Body of pancreas (tissue), 4 donors: ENCODE data around the gene PPP4R4.

Source experiments
- POLR2A ChIP-seq, 3 donors: fragments of 450-650 bp; IDR thresholded peaks; one replicate each; pipeline ENCODE4 v1.6.1; 2016; ENCODE audit warnings: antibody characterized with exemption in 3 of 3, mild to moderate bottlenecking in 2 of 3
- TF ChIP-seq, protein P1 (sequence below), 7 experiments: fragments of 450-650 bp in 4 of 7; fragments of 200-600 bp in 3 of 7; sonication (generic) in 3 of 7; IDR thresholded peaks; one replicate each; pipeline ENCODE4 v1.5.1; 2016 to 2019; ENCODE audit warnings: antibody characterized with exemption in 7 of 7

DNA sequence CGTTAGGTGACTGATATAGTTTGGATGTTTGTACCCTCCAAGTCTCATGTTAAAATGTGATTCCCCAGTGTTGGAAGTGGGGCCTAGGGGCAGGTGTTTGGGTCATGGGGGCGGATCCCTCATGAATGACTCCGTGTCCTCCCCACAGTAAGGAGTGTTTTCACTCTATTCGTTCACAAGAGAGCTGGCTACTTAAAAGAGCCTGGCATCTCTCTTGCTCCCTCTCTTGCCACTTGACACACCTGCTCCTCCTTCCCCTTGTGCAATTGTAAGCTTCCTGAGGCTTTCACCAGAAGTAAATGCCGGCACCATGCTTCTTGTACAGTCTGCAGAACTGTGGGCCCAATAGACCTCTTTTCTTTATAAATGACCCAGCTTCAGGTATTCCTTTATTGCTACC lies 47.3 kb upstream of the PPP4R4 start:
- TF ChIP-seq, protein P1, sequence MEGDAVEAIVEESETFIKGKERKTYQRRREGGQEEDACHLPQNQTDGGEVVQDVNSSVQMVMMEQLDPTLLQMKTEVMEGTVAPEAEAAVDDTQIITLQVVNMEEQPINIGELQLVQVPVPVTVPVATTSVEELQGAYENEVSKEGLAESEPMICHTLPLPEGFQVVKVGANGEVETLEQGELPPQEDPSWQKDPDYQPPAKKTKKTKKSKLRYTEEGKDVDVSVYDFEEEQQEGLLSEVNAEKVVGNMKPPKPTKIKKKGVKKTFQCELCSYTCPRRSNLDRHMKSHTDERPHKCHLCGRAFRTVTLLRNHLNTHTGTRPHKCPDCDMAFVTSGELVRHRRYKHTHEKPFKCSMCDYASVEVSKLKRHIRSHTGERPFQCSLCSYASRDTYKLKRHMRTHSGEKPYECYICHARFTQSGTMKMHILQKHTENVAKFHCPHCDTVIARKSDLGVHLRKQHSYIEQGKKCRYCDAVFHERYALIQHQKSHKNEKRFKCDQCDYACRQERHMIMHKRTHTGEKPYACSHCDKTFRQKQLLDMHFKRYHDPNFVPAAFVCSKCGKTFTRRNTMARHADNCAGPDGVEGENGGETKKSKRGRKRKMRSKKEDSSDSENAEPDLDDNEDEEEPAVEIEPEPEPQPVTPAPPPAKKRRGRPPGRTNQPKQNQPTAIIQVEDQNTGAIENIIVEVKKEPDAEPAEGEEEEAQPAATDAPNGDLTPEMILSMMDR (IDR thresholded peaks at IDR 0.05) = no peak
- TF ChIP-seq POLR2A (IDR thresholded peaks at IDR 0.05) = no peak
